H1 (cell line): Measurements from ENCODE around the gene NF1. TPM values are rescaled to one million over a fixed set of nuclear protein-coding genes. Genes with fewer than 3 reads are reported as not detected.

Experiments
- polyA plus RNA-seq, 7 experiments: library from polyadenylated mRNA; depleted of rRNA in 3 of 7; stranded (reverse) in 5 of 7; unstranded in 2 of 7; fragments of >200 nt in 5 of 7; fragments of 200-250 nt in 2 of 7; gene quantifications; 1 replicate in 5 of 7; 2 replicates in 1 of 7; 4 replicates in 1 of 7; pipeline versions ENCODE4 v1.2.1 to v1.2.3, GENCODE V29; 2011 to 2013; ENCODE audit warnings: missing spikeins in 2 of 7, mixed read lengths in 2 of 7
- total RNA-seq: library from RNA; stranded (reverse); fragmentation: NEBNext Ultra II Directional; extraction: Animal tissue kit (Norgen Biotek cat#: 25700); gene quantifications from 2 replicates; pipeline ENCODE4 v1.2.1, GENCODE V29; 2021
- TF ChIP-seq, protein P1 (sequence below): IDR thresholded peaks from 2 replicates; pipeline ENCODE4 v1.6.1; 2012; ENCODE audit warnings: inconsistent platforms

NF1 gene
- total and polyA plus RNA-seq, 2 of the 8 experiments (the other 6 are each of a cell fraction or from before 2014, with no cell fraction given) = 19.3 to 29.6 TPM

DNA sequence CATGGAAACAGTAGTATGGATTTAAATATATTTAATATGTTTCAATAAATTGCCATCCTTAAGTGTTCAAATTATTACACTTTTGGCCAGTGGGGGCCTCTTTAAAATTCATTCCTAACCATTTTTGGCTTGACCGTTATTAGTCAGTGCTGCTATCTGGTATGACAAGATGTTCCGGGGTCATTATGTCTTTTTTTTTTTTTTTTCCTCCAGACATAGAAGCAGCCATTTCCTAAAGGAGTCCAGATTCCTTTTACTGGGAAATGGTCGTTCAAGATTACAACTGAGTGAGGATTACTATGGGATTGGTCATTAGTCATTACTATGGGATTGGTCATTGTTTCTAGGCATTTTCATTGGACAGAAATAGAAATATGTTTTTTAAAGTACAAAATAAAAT, 53.4 kb downstream of the NF1 start (continued):
- TF ChIP-seq, protein P1, sequence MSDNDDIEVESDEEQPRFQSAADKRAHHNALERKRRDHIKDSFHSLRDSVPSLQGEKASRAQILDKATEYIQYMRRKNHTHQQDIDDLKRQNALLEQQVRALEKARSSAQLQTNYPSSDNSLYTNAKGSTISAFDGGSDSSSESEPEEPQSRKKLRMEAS = no peak
